Uterus (tissue), 2 donors: ENCODE results near the gene SDC1.

Source experiments
- CTCF ChIP-seq, 4 experiments: fragments of 200-600 bp in 2 of 4; fragments of 450-650 bp in 2 of 4; sonication (generic) in 2 of 4; IDR thresholded peaks; one replicate each; pipeline ENCODE4 v1.5.1; 2016 to 2019; ENCODE audit warnings: antibody characterized with exemption in 4 of 4, mild to moderate bottlenecking in 2 of 4, moderate library complexity in 1 of 4
- POLR2A ChIP-seq, 2 donors: fragments of 450-650 bp; IDR thresholded peaks; one replicate each; pipeline ENCODE4 v1.6.1; 2016; ENCODE audit warnings: antibody characterized with exemption in 2 of 2, mild to moderate bottlenecking in 1 of 2, moderate library complexity in 1 of 2

GRCh38 chr2:20178666-20179465 is 46.1 kb downstream of the SDC1 start:
- TF ChIP-seq CTCF (IDR thresholded peaks at IDR 0.05) (no peak), POLR2A (IDR thresholded peaks at IDR 0.05) (no peak)
